Ureter (tissue), 1 donor: Measurements from ENCODE around the gene TAF6. TPM values are rescaled to one million over a fixed set of nuclear protein-coding genes. Genes with fewer than 3 reads are reported as not detected.

Source experiments
- DNase-seq: peaks from one replicate; pipeline ENCODE4 v3.0.0-alpha.2; 2020; ENCODE audit warnings: low spot score
- total RNA-seq: library from RNA; stranded (reverse); gene quantifications from one replicate; pipeline ENCODE4 v1.2.4, GENCODE V29; 2023
- donor health status: DM: yes; HTN: yes; CAD: no.

The TAF6 gene
- total RNA-seq, 1 donor from 2014 or later = 47.4 TPM

GRCh38 chr7:100093925-100094486 is 25.2 kb downstream of the TAF6 start:
- DNase-seq = no peak

- no peak for DNase-seq
Observed at GRCh38 chr7:100093498-100093897, 25.7 kb downstream of the TAF6 start.

- no peak for DNase-seq
Observed at GRCh38 chr7:100093054-100093453, 26.1 kb downstream of the TAF6 start.

- DNase-seq = no peak
Observed at GRCh38 chr7:100091411-100092181, 27.6 kb downstream of the TAF6 start.

- no peak for DNase-seq
Observed at GRCh38 chr7:100090527-100091410, 28.4 kb downstream of the TAF6 start.

- no peak for DNase-seq
Observed at GRCh38 chr7:100089458-100090196, 29.5 kb downstream of the TAF6 start.

- peak; percentile 87 for DNase-seq
Observed at GRCh38 chr7:100088621-100089457, 30.3 kb downstream of the TAF6 start, which contains the start of gene COPS6. TSS of gene COPS6 (plus strand) at chr7:100088969. CDS start at chr7:100088991, 22 bp downstream.

GRCh38 chr7:100088095-100088620 is 31.0 kb downstream of the TAF6 start:
- DNase-seq = no peak

GRCh38 chr7:100087055-100087750 is 32.0 kb downstream of the TAF6 start:
- no peak for DNase-seq

GRCh38 chr7:100085515-100085914 is 33.6 kb downstream of the TAF6 start:
- DNase-seq = no peak

- DNase-seq = no peak
Observed at GRCh38 chr7:100082978-100083377, 36.2 kb downstream of the TAF6 start.

GRCh38 chr7:100081535-100082102 is 37.5 kb downstream of the TAF6 start, which contains the start of gene ZNF3:
TSS of gene ZNF3 (minus strand) at chr7:100081723. CDS start at chr7:100077357, 4,366 bp downstream.
- DNase-seq = peak; percentile 99

GRCh38 chr7:100080907-100081534 is 38.1 kb downstream of the TAF6 start:
- DNase-seq = no peak

- DNase-seq = no peak
Observed at GRCh38 chr7:100079024-100079560, 40.1 kb downstream of the TAF6 start.

GRCh38 chr7:100077205-100077604 is 42.0 kb downstream of the TAF6 start:
- no peak for DNase-seq

- DNase-seq = no peak
Observed at GRCh38 chr7:100075418-100075817, 43.7 kb downstream of the TAF6 start.

GRCh38 chr7:100074841-100075240 is 44.3 kb downstream of the TAF6 start:
- no peak for DNase-seq

GRCh38 chr7:100072462-100072861 is 46.7 kb downstream of the TAF6 start:
- DNase-seq = no peak
